ENCODE measurements around the gene PCDHGA8.
"Not testable (repeated sequence)": the region's sequence is repeated elsewhere in the genome, so short reads cannot be mapped to it uniquely, and the experiment has no call there.

PCDHGA8 gene

DNA sequence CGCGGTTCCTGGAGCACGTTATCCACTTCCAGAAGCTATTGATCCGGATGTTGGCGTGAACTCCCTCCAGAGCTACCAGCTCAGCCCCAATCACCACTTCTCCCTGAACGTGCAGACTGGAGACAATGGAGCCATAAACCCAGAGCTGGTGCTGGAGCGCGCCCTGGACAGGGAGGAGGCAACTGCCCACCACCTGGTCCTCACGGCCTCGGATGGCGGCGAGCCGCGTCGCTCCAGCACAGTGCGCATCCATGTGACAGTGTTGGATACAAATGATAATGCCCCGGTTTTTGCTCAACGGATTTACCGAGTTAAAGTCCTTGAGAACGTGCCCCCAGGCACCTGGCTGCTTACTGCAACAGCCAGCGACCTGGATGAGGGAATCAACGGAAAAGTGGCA is 11.0 kb downstream of the PCDHGA8 start:
- DNase-seq (ENCODE audit: low read depth) = no peak

DNA sequence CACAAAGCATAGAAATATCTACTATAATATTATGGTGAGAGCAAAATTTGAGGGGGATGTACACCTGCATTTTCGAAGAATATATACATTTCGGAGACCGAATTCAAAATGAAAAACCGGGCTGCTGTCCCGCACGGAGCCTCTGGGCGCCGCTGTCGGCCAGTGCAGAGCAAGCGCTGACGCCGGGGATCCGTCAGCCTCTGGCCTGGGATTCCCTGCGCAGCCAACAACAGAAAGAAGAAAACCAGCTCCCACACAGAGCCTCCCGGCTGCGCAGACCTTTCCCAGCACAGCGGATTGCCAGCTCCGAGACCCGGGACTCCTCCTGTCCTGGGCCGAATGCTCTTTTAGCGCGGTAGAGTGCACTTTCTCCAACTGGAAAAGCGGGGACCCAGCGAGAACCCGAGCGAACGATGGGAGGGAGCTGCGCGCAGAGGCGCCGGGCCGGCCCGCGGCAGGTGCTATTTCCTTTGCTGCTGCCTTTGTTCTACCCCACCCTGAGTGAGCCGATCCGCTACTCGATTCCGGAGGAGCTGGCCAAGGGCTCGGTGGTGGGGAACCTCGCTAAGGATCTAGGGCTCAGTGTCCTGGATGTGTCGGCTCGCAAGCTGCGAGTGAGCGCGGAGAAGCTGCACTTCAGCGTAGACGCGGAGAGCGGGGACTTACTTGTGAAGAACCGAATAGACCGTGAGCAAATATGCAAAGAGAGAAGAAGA is 15.5 kb downstream of the PCDHGA8 start, which contains the start of gene PCDHGB6:
TSS of gene PCDHGB6 (plus strand) at position 232 of the 716 bp plus-strand sequence. CDS start at position 414, 182 bp downstream.
- DNase-seq (ENCODE audit: low read depth) = peak; percentile 34

DNA sequence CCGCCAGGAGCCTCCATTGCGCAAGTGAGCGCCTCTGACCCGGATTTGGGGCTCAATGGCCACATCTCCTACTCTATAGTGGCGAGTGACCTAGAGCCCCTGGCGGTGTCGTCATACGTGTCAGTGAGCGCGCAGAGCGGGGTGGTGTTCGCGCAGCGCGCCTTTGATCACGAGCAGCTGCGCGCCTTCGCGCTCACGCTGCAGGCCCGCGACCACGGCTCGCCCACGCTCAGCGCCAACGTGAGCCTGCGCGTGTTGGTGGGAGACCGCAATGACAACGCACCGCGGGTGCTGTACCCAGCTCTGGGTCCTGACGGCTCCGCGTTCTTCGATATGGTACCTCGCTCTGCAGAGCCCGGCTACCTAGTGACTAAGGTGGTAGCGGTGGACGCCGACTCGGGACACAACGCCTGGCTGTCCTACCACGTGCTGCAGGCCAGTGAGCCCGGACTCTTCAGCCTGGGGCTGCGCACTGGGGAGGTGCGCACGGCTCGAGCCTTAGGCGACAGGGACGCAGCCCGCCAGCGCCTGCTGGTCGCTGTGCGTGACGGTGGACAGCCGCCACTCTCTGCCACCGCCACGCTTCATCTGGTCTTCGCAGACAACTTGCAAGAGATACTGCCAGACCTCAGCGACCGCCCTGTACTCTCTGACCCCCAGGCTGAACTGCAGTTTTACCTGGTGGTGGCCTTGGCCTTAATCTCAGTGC is 17.3 kb downstream of the PCDHGA8 start:
- DNase-seq (ENCODE audit: low read depth) = no peak

DNA sequence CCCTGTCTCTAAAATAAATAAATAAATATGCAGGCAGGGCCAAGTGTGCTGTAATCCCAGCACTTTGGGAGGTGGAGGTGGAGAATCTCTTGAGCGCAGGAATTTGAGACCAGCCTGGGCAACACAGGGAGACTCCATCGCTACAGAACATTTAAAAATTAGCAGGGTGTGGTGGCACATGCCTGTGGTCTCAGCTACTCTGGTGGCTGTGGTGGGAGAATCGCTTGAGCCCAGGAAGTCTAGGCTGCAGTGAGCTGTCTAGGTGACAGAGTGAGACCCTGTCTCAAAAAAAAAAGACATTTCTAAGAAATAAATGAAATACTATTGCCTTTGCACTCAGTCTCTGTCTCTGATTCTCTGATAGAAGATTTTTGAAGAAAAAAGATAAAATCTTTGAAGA is 19.1 kb downstream of the PCDHGA8 start:
- no peak for DNase-seq (ENCODE audit: low read depth)

DNA sequence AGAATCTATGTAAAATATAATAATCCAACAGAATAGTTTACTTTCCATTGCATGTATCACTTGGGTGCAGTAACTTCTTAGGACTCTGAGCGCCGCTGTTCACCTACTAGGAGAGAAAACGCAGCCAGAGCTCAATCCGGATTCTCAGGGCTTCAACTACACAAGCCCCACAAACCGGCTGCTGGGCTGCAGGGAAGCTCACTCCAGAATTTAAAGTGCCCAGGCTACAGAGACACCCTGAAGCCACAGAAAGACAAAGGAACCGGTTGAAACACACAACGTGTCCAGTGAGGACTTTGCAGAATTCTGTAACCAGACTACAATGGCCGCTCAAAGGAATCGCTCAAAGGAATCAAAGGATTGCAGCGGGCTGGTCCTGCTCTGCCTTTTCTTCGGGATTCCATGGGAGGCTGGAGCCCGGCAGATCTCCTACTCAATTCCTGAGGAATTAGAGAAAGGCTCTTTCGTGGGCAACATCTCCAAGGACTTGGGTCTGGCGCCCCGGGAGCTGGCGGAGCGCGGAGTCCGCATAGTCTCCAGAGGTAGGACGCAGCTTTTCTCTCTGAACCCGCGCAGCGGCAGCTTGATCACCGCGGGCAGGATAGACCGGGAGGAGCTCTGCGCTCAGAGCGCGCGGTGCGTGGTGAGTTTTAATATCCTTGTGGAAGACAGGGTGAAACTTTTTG is 20.6 kb downstream of the PCDHGA8 start, which contains the start of gene PCDHGA10:
TSS of gene PCDHGA10 (plus strand) at position 134 of the 686 bp plus-strand sequence. CDS start at position 323, 189 bp downstream.
- peak; percentile 72 for DNase-seq (ENCODE audit: low read depth)

DNA sequence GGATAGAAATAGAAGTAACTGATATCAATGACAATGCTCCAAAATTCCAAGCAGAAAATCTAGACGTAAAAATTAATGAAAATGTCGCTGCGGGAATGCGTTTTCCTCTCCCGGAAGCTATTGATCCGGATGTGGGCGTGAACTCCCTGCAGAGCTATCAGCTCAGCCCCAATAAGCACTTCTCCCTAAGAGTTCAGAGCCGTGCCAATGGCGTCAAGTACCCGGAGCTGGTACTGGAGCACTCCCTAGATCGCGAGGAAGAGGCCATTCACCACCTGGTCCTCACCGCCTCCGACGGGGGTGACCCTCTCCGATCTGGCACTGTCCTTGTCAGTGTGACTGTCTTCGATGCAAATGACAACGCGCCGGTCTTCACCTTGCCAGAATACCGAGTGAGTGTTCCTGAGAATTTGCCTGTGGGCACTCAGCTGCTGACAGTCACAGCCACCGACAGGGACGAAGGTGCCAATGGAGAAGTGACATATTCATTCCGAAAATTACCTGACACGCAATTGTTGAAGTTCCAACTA is 21.2 kb downstream of the PCDHGA8 start:
- no peak for DNase-seq (ENCODE audit: low read depth)

DNA sequence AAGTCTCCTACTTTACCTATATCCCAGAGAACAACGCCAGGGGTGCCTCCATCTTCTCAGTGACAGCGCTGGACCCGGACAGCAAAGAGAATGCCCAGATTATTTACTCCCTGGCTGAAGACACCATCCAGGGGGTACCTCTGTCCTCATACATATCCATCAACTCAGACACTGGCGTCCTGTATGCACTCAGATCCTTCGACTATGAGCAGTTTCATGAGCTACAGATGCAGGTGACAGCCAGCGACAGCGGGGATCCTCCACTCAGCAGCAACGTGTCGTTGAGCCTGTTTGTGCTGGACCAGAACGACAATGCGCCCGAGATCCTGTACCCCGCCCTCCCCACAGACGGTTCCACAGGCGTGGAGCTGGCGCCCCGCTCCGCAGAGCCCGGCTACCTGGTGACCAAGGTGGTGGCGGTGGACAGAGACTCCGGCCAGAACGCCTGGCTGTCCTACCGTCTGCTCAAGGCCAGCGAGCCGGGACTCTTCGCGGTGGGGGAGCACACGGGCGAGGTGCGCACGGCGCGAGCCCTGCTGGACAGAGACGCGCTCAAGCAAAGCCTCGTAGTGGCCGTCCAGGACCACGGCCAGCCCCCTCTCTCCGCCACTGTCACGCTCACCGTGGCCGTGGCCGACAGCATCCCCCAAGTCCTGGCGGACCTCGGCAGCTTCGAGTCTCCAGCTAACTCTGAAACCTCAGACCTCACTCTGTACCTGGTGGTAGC is 22.3 kb downstream of the PCDHGA8 start:
- DNase-seq (ENCODE audit: low read depth) = not testable (repeated sequence)

DNA sequence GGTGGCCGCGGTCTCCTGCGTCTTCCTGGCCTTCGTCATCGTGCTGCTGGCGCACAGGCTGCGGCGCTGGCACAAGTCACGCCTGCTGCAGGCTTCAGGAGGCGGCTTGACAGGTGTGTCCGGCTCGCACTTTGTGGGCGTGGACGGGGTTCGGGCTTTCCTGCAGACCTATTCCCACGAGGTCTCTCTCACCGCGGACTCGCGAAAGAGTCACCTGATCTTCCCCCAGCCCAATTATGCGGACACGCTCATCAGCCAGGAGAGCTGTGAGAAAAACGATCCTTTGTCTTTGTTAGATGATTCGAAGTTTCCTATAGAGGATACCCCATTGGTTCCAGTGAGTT is 22.8 kb downstream of the PCDHGA8 start:
- not testable (repeated sequence) for DNase-seq (ENCODE audit: low read depth)

DNA sequence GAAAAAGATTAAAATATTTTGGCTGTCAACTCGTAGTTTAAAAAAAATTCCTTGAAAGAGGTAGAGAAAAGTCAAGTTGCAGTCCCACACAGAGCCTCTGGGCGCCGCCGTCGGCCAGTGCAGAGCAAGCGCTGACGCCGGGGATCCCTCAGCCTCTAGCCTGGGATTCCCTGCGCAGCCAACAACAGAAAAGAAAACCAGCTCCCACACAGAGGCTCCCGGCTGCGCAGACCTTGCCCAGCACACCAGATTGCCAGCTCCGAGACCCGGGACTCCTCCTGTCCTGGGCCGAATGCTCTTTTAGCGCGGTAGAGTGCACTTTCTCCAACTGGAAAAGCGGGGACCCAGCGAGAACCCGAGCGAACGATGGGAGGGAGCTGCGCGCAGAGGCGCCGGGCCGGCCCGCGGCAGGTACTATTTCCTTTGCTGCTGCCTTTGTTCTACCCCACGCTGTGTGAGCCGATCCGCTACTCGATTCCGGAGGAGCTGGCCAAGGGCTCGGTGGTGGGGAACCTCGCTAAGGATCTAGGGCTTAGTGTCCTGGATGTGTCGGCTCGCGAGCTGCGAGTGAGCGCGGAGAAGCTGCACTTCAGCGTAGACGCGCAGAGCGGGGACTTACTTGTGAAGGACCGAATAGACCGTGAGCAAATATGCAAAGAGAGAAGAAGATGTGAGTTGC is 25.2 kb downstream of the PCDHGA8 start, which contains the start of gene PCDHGB7:
TSS of gene PCDHGB7 (plus strand) at position 184 of the 679 bp plus-strand sequence. CDS start at position 367, 183 bp downstream.
- peak; percentile 82 for DNase-seq (ENCODE audit: low read depth)

DNA sequence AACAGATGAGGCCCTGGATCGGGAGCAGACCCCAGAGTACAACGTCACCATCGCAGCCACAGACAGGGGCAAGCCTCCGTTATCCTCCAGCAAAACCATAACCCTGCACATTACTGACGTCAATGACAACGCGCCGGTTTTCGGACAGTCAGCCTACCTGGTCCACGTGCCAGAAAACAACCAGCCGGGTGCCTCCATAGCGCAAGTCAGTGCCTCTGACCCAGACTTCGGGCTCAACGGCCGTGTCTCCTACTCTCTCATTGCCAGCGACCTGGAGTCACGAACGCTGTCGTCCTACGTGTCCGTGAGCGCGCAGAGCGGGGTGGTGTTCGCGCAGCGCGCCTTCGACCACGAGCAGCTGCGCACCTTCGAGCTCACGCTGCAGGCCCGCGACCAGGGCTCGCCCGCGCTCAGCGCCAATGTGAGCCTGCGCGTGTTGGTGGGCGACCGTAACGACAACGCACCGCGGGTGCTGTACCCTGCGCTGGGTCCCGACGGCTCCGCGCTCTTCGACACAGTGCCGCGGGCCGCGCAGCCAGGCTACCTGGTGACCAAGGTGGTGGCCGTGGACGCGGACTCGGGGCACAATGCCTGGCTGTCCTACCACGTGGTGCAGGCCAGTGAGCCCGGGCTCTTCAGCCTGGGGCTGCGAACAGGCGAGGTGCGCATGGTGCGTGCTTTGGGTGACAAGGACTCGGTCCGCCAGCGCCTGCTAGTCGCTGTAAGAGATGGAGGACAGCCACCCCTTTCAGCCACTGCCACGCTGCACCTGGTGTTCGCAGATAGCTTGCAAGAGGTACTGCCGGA is 26.8 kb downstream of the PCDHGA8 start:
- no peak for DNase-seq (ENCODE audit: low read depth)

DNA sequence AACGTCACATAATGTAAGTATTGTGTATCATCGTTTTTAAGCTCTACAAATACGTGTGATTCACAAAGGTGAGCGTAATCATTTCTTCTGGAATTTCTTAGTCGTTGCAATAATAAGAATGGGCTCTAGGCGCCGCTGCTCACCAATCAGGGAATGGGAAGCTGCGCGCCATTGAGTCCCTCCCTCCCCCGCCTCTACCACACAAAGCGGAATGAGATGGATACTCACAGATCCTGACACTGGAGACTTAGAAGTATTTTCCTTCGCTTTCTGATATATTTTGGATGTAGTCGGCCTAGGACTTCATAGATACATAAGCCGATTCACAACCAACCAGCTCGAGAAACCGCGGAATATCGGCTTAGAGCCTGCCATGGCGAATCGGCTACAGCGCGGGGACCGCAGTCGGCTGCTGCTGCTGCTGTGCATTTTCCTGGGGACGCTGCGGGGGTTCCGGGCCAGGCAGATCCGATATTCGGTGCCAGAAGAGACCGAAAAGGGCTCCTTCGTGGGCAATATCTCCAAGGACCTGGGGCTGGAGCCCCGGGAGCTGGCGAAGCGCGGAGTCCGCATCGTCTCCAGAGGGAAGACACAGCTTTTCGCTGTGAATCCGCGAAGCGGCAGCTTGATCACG is 28.5 kb downstream of the PCDHGA8 start, which contains the start of gene PCDHGA11:
TSS of gene PCDHGA11 (plus strand) at position 197 of the 634 bp plus-strand sequence. CDS start at position 374, 177 bp downstream.
- DNase-seq (ENCODE audit: low read depth) = peak; percentile 50

DNA sequence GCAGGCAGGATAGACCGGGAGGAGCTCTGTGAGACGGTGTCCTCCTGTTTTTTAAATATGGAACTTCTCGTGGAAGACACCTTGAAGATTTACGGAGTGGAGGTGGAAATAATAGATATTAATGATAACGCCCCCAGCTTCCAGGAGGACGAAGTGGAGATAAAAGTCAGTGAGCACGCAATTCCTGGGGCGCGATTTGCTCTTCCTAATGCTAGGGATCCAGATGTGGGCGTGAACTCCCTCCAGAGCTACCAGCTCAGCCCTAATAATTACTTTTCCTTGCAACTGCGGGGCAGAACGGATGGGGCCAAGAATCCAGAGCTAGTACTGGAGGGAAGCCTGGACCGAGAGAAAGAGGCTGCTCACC is 29.0 kb downstream of the PCDHGA8 start:
- no peak for DNase-seq (ENCODE audit: low read depth)

DNA sequence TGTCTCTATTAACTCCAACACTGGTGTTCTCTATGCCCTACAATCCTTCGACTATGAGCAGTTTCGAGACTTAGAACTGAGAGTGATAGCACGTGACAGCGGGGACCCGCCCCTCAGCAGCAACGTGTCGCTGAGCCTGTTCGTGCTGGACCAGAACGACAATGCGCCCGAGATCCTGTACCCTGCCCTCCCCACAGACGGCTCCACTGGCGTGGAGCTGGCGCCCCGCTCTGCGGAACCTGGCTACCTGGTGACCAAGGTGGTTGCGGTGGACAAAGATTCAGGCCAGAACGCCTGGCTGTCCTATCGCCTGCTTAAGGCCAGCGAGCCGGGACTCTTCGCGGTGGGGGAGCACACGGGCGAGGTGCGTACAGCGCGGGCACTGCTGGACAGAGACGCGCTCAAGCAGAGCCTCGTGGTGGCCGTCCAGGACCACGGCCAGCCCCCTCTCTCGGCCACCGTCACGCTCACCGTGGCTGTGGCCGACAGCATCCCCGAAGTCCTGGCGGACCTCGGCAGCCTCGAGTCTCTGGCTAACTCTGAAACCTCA is 30.4 kb downstream of the PCDHGA8 start:
- DNase-seq (ENCODE audit: low read depth) = no peak

DNA sequence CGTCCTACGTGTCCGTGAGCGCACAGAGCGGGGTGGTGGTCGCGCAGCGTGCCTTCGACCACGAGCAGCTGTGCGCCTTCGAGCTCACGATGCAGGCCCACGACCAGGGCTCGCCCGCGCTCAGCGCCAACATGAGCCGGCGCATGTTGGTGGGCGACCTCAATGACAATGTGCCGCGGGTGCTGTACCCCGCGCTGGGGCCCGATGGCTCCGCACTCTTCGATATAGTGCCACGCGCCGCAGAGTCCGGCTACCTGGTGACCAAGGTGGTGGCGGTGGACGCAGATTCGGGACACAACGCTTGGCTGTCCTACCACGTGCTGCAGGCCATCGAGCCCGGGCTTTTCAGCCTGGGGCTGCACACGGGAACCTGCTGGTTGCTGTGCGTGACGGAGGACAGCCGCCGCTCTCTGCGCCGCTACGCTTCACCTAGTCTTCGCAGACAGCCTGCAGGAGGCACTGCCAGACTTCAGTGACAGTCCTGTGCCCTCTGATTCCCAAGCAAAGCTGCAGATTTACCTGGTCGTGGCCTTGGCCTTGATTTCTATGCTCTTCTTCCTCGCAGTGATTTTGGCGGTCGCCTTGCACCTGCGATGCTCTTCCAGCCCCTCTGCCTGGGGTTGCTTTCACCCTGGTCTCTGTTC is 35.5 kb downstream of the PCDHGA8 start:
- DNase-seq (ENCODE audit: low read depth) = no peak

DNA sequence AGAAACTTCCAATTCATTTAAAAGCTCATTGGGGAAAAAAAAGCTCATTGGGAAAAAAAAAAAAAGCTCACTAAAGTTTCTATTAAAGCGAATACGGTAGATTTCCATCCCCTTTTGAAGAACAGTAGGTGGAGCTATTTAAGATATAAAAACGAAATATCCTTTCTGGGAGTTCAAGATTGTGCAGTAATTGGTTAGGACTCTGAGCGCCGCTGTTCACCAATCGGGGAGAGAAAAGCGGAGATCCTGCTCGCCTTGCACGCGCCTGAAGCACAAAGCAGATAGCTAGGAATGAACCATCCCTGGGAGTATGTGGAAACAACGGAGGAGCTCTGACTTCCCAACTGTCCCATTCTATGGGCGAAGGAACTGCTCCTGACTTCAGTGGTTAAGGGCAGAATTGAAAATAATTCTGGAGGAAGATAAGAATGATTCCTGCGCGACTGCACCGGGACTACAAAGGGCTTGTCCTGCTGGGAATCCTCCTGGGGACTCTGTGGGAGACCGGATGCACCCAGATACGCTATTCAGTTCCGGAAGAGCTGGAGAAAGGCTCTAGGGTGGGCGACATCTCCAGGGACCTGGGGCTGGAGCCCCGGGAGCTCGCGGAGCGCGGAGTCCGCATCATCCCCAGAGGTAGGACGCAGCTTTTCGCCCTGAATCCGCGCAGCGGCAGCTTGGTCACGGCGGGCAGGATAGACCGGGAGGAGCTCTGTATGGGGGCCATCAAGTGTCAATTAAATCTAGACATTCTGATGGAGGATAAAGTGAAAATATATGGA is 38.1 kb downstream of the PCDHGA8 start, which contains the start of gene PCDHGA12:
TSS of gene PCDHGA12 (plus strand) at position 176 of the 782 bp plus-strand sequence. CDS start at position 429, 253 bp downstream.
- DNase-seq (ENCODE audit: low read depth) = peak; percentile 93

DNA sequence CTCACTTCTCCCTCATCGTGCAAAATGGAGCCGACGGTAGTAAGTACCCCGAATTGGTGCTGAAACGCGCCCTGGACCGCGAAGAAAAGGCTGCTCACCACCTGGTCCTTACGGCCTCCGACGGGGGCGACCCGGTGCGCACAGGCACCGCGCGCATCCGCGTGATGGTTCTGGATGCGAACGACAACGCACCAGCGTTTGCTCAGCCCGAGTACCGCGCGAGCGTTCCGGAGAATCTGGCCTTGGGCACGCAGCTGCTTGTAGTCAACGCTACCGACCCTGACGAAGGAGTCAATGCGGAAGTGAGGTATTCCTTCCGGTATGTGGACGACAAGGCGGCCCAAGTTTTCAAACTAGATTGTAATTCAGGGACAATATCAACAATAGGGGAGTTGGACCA is 38.9 kb downstream of the PCDHGA8 start:
- peak; percentile 52 for DNase-seq (ENCODE audit: low read depth)

DNA sequence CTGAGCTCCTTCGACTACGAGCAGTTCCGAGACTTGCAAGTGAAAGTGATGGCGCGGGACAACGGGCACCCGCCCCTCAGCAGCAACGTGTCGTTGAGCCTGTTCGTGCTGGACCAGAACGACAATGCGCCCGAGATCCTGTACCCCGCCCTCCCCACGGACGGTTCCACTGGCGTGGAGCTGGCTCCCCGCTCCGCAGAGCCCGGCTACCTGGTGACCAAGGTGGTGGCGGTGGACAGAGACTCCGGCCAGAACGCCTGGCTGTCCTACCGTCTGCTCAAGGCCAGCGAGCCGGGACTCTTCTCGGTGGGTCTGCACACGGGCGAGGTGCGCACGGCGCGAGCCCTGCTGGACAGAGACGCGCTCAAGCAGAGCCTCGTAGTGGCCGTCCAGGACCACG is 39.9 kb downstream of the PCDHGA8 start:
- DNase-seq (ENCODE audit: low read depth) = not testable (repeated sequence)

DNA sequence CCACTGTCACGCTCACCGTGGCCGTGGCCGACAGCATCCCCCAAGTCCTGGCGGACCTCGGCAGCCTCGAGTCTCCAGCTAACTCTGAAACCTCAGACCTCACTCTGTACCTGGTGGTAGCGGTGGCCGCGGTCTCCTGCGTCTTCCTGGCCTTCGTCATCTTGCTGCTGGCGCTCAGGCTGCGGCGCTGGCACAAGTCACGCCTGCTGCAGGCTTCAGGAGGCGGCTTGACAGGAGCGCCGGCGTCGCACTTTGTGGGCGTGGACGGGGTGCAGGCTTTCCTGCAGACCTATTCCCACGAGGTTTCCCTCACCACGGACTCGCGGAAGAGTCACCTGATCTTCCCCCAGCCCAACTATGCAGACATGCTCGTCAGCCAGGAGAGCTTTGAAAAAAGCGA is 40.3 kb downstream of the PCDHGA8 start:
- DNase-seq (ENCODE audit: low read depth) = not testable (repeated sequence)
